Small intestine (tissue), 7 donors: ENCODE data around the gene CAMTA1. TPM values are rescaled to one million over a fixed set of nuclear protein-coding genes. Genes with fewer than 3 reads are reported as not detected.

Experiments used
- DNase-seq, 2 donors: peaks; one replicate each; pipeline versions ENCODE4 v3.0.0 to v3.0.0-alpha.2; 2013
- FAIRE-seq: peaks from 2 replicates; lab custom pipeline; 2012; peaks lifted over from hg19 to GRCh38; lab: Jason Lieb, UNC
- H3K27ac ChIP-seq, 3 donors: one replicate each; pipeline ENCODE4 v1.5.1; 2013; ENCODE audit warnings: low read length in 2 of 3, mild to moderate bottlenecking in 2 of 3, control low read depth in 1 of 3, inconsistent platforms in 1 of 3, low read depth in 1 of 3, moderate library complexity in 1 of 3
- H3K27me3 ChIP-seq, 3 donors: one replicate each; pipeline ENCODE4 v1.6.1; 2013; ENCODE audit warnings: low read length in 3 of 3, inconsistent platforms in 1 of 3; ENCODE audit not compliant: control insufficient read depth in 3 of 3, insufficient read depth in 3 of 3
- H3K36me3 ChIP-seq, 3 donors: one replicate each; pipeline ENCODE4 v1.6.1; 2013; ENCODE audit warnings: low read length in 3 of 3, inconsistent platforms in 1 of 3, low read depth in 1 of 3, mild to moderate bottlenecking in 1 of 3, moderate library complexity in 1 of 3; ENCODE audit not compliant: control insufficient read depth in 3 of 3, insufficient read depth in 2 of 3
- H3K4me1 ChIP-seq, 3 donors: one replicate each; pipeline ENCODE4 v1.6.1; 2013; ENCODE audit warnings: low read length in 2 of 3, inconsistent platforms in 1 of 3, low read depth in 1 of 3, mild to moderate bottlenecking in 1 of 3, moderate library complexity in 1 of 3; ENCODE audit not compliant: control insufficient read depth in 3 of 3, insufficient read depth in 2 of 3
- H3K4me3 ChIP-seq, 3 donors: one replicate each; pipeline ENCODE4 v1.5.1; 2013; ENCODE audit warnings: low read length in 3 of 3, control low read depth in 1 of 3, inconsistent platforms in 1 of 3, low read depth in 1 of 3, mild to moderate bottlenecking in 1 of 3, moderate library complexity in 1 of 3
- H3K9me3 ChIP-seq, 2 donors: one replicate each; pipeline ENCODE4 v1.6.1; 2013; ENCODE audit warnings: low read depth in 1 of 2, low read length in 1 of 2; ENCODE audit not compliant: control insufficient read depth in 2 of 2, insufficient read depth in 1 of 2
- WGBS, 3 donors: extraction: QIAGEN DNeasy Blood & Tissue Kit; methylation state at CpG; one replicate each; pipeline ENCODE4 v1.1.7; 2013; 5-methylcytosine and 5-hydroxymethylcytosine counted together
- polyA plus RNA-seq, 4 donors: library from polyadenylated mRNA; stranded (reverse) in 3 of 4; unstranded in 1 of 4; fragments of 200-250 nt in 3 of 4; fragments of 120-200 nt in 1 of 4; gene quantifications; one replicate each; pipeline versions ENCODE4 v1.2.1 to v1.2.3, GENCODE V29; 2013
- donor health status: healthy with polysubstance abuse.
- donor health status: control.
- donor health status: control.
- donor health status: Bipolar disorder and iron deficiency.
- donor health status: healthy.

The CAMTA1 gene
- polyA plus RNA-seq, 4 donors = 57.6 to 177 (median 147) TPM

DNA sequence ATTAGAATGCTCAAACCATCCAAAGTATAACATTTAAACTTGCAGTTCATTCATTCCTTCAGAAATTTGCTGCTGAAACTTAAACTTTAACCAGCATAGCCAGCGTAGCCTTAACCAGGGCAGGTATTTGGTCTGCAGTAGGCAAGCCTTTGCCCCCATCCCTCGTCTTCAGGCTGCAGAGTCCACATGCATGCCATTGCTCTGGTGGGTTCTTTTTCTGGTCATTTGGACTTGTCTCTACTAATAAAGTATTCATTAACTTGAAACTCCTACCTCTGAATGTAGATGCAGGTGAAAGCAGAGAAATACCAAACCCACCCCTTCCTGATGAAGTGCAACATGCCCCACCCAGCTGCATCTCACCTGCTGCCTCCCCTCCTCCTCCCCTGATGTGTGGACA is 100.2 kb downstream of the CAMTA1 start:
- Histone ChIP-seq H3K27ac (peak overlapping the region in 1 of 3 donors; percentile 72), H3K4me3 (no peak overlapping the region), H3K36me3 (peaks cover 0 to 11% (median 0%) of the 10 kb centered on the region in 3 donors), H3K27me3 (no peaks in the 10 kb centered on the region), H3K4me1 (peaks cover 0 to 16% (median 0%) of the 10 kb centered on the region in 3 donors), H3K9me3 (peaks cover 0 to 5% of the 10 kb centered on the region in 2 donors)
- DNase-seq (peak in 1 of 2 donors; percentile 31), FAIRE-seq (no peak)
- 85 to 87% (median 87%) methylated on average over 2 of the region's 2 CpGs for WGBS, 3 donors

DNA sequence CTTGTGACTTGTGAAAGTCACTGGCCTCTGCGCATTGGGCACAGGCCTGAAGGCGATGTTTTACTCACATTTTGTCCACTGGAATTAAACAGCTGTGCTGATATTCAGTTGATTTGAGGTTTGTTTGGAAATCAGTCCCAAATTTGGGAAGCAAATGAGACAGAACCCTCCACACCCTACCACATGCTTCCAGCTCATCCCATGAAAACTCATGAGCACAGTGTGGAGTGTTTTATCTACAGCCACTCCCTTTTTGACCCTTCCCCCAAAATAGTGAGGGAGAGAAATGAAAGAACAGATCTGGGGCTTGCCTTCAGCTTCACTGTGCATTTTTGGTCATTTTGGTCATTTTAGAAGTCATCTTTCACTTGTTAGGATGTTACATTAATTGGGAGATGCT is 101.3 kb downstream of the CAMTA1 start:
- 88 to 94% (median 92%) methylated on average over 2 of the region's 2 CpGs for WGBS, 3 donors
- FAIRE-seq = no peak
- Histone ChIP-seq H3K27me3 (no peaks in the 10 kb centered on the region), H3K36me3 (peaks cover 0 to 8% (median 0%) of the 10 kb centered on the region in 3 donors), H3K4me3 (no peak overlapping the region), H3K9me3 (peaks cover 0 to 5% of the 10 kb centered on the region in 2 donors), H3K27ac (no peak overlapping the region), H3K4me1 (peaks cover 0 to 16% (median 0%) of the 10 kb centered on the region in 3 donors)
- no peak for DNase-seq

DNA sequence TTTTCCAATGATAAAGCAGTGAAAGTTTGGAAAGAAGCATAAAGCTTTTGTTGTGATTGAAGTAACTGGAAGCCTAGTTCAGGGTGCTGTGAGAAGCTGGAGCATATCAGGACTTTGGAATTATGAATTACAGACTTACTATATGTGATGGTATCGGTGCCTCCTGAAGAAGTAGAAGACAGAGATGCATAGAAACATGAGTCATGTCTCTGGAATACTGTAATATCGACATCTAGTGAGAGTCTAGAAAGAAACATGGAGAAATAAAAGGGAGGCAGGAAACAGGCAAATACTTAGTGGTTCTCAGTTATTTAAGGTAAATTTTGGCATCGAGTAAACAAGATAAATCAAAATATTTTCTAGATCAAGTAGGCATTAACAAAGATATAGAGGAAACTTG is 103.0 kb downstream of the CAMTA1 start:
- peaks cover 0 to 16% (median 0%) of the 10 kb centered on the region in 3 donors for H3K4me1 ChIP-seq
- no peak for FAIRE-seq
- WGBS, 3 donors = 75 to 87% (median 78%) methylated on average over 3 of the region's 3 CpGs
- no peak overlapping the region for H3K27ac ChIP-seq
- H3K4me3 ChIP-seq = no peak overlapping the region
- peaks cover 0 to 7% (median 0%) of the 10 kb centered on the region in 3 donors for H3K36me3 ChIP-seq
- DNase-seq = no peak
- H3K27me3 ChIP-seq = no peaks in the 10 kb centered on the region
- peaks cover 0 to 5% of the 10 kb centered on the region in 2 donors for H3K9me3 ChIP-seq

DNA sequence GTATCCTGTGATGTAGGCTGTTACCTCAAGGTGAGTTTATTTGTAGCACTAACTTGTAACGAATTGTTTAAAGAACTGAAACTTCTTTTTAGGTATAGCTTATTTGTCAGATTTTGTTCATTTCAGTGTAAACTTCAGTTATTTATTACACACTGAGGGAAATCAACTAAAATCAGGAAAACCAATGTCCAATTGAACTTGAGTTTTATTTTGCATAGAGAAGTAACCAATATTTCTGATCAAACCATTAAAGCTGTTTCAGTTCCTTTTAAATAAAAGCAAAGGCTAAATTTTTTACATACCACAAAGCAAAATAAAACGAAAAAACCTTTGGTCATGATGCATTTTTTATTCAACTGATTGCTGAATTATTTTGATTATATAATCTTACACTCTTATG is 103.6 kb downstream of the CAMTA1 start:
- no peak overlapping the region for H3K4me3 ChIP-seq
- peaks cover 0 to 5% of the 10 kb centered on the region in 2 donors for H3K9me3 ChIP-seq
- no peaks in the 10 kb centered on the region for H3K27me3 ChIP-seq
- peaks cover 0 to 7% (median 0%) of the 10 kb centered on the region in 3 donors for H3K36me3 ChIP-seq
- WGBS, 3 donors = 75 to 88% (median 75%) methylated on average over 2 of the region's 2 CpGs
- H3K27ac ChIP-seq = no peak overlapping the region
- H3K4me1 ChIP-seq = peaks cover 0 to 16% (median 0%) of the 10 kb centered on the region in 3 donors
- no peak for FAIRE-seq
- DNase-seq = no peak

DNA sequence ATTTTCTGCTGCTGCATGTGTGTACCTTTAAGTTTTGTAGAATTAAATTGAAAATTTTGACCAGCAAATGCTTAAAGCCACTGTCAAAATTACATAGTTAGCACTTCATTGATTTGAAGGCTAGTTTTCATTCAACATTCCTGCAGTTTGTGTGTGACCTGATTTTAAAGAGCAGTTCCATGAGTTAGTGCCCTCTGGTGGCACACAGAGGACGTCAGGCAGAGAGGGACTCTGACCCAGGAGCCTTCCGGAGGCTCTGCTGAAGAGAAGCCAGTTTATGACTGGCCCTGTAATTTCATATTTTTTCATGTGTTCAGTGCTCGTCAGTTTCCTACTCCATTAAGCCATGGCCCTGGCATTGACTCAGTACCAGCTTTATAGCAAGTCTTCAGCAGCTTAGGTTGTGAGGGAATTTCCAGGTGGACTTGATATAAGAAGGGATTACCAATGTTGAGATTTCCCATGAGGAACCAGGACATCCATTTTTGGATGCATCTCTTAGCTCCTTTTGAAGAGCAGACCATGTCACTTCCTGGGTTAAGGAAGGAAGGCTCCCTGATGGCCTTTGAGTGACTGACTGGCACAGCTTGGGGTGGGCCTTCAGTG is 104.7 kb downstream of the CAMTA1 start:
- WGBS, 3 donors = 9 to 19% (median 16%) methylated on average over 3 of the region's 3 CpGs
- peaks cover 0 to 5% of the 10 kb centered on the region in 2 donors for H3K9me3 ChIP-seq
- DNase-seq (peak; percentile 83 to 85), FAIRE-seq (no peak)
- no peak overlapping the region for H3K27ac ChIP-seq
- H3K4me3 ChIP-seq = no peak overlapping the region
- no peaks in the 10 kb centered on the region for H3K27me3 ChIP-seq
- H3K4me1 ChIP-seq = peaks cover 0 to 12% (median 0%) of the 10 kb centered on the region in 3 donors
- H3K36me3 ChIP-seq = peaks cover 0 to 7% (median 0%) of the 10 kb centered on the region in 3 donors

DNA sequence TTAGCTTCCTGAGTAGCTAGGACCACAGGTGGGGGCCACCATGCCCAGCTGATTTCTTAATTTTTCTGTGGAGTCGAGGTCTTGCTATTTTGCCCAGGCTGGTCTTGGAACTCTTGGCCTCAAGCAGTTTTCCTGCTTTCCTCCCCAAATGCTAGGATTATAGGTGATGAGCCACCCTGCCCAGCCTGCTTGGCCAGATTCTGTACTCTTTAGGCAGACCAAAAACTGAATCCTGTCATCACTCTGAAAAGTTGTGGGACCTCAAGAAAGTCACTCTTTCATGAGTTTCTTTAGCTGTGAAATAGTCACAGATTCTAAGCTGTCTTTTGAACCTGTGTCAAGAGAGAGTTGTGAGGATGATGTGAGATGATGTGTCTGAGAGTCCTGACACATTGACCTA is 105.4 kb downstream of the CAMTA1 start:
- Histone ChIP-seq H3K9me3 (peaks cover 0 to 5% of the 10 kb centered on the region in 2 donors), H3K27me3 (no peaks in the 10 kb centered on the region), H3K36me3 (peaks cover 0 to 7% (median 0%) of the 10 kb centered on the region in 3 donors), H3K4me1 (peaks cover 0 to 5% (median 0%) of the 10 kb centered on the region in 3 donors), H3K27ac (no peak overlapping the region), H3K4me3 (no peak overlapping the region)
- DNase-seq (no peak), FAIRE-seq (no peak)
- WGBS, 3 donors = 88 to 100% (median 96%) methylated on average over 1 of the region's 1 CpG

DNA sequence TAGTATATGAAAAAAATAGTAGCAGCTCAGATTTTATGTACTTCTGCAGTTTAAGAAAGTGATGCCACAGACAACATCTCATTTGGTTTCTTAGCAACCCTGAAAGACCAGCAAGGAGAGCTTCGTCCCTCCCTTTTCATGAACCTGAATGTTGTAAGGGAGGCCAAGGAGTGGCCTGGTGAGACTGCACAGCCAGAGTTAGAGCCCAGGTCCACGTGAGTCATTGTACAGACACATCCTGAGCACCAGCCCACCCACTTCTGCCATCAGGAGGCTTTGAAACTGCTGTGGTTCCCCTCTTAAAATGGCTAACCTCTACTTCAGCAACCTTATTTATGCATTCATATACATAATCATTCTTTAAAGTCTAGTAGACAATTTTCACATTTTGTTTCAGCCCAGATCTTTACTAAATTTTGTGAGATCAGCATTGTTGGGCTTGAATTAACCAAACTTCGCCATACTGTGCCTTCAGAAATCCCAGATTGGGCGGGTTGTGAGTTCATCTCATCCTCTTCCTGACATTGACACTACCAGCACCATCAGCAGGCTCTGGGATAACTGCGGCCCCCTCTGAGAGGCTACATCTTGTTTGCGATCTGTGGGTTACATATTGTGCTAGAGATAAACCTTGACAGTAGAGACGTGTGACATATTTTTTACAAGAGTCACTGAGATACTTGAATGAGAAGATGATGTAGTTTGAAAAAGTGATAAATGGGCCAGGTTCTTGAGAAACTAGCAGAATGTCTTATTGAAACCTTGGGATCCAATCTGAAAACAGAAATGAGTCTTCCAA is 106.7 kb downstream of the CAMTA1 start:
- H3K9me3 ChIP-seq = peaks cover 0 to 5% of the 10 kb centered on the region in 2 donors

DNA sequence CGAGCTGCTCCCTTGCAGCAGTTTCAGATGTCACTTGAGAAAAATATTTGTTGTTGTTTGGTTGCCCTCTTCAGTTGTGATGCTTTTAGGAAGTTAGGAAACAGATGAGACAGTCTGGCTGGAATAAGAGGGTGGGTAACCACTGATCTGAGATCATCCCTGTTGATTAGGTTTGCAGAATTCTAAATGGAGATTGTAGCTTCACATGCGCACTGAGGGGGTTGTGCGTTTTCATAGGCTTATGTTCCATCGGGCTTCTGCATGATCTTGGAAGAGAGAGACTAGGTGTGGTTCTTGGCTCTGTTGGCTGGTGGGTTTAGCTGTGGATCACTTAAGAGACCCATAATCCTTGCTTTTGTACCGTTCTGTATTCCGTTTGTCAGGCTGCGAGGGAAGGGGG is 108.1 kb downstream of the CAMTA1 start:
- no peaks in the 10 kb centered on the region for H3K4me1 ChIP-seq
- WGBS, 3 donors = 89 to 97% (median 92%) methylated on average over 7 of the region's 7 CpGs
- no peak overlapping the region for H3K4me3 ChIP-seq
- no peak overlapping the region for H3K27ac ChIP-seq
- no peaks in the 10 kb centered on the region for H3K27me3 ChIP-seq
- peaks cover 0 to 2% (median 0%) of the 10 kb centered on the region in 3 donors for H3K36me3 ChIP-seq
- H3K9me3 ChIP-seq = peaks cover 0 to 5% of the 10 kb centered on the region in 2 donors
- FAIRE-seq (no peak), DNase-seq (no peak)

More for the DNA sequence above, 106.7 kb downstream of the CAMTA1 start:
- Histone ChIP-seq H3K27me3 (no peaks in the 10 kb centered on the region), H3K27ac (no peak overlapping the region), H3K36me3 (peaks cover 0 to 7% (median 0%) of the 10 kb centered on the region in 3 donors), H3K4me3 (no peak overlapping the region), H3K4me1 (no peaks in the 10 kb centered on the region)
- FAIRE-seq (no peak), DNase-seq (no peak)
- WGBS, 3 donors = 92 to 94% (median 93%) methylated on average over 7 of the region's 7 CpGs
